Mucosa of descending colon (tissue), 3 donors: ENCODE measurements around the gene RHBDD3. TPM values are rescaled to one million over a fixed set of nuclear protein-coding genes. Genes with fewer than 3 reads are reported as not detected.
A peak's percentile ranks its signal among the peaks of the same experiment; 100 is the strongest.

Experiments used
- ATAC-seq: fragments of 200-7000 bp; cut with Tn5 transposase; one replicate; pipeline ENCODE4 v1.9.1; 2020; ENCODE audit warnings: mild to moderate bottlenecking, moderate library complexity
- DNase-seq, 3 donors: peaks; one replicate each; pipeline ENCODE4 v3.0.0-alpha.2; 2020
- H3K36me3 ChIP-seq: fragments of 200-600 bp; one replicate; pipeline ENCODE4 v1.8.0; 2021; ENCODE audit warnings: low read depth, mild to moderate bottlenecking
- H3K4me1 ChIP-seq: fragments of 200-600 bp; one replicate; pipeline ENCODE4 v1.8.0; 2021; ENCODE audit warnings: low read depth, mild to moderate bottlenecking
- H3K4me3 ChIP-seq: fragments of 200-600 bp; one replicate; pipeline ENCODE4 v1.8.0; 2021; ENCODE audit warnings: mild to moderate bottlenecking
- H3K9me3 ChIP-seq: fragments of 200-600 bp; one replicate; pipeline ENCODE4 v1.8.0; 2021; ENCODE audit warnings: mild to moderate bottlenecking
- intact Hi-C, 2 donors: fragments of 100-400 bp; cut with DNase I in 1 of 2; cut with micrococcal nuclease in 1 of 2; formaldehyde crosslinking; loops; one replicate each; pipeline versions ENCODE4 v1.11.0 to v1.11.1; 2022; cut with DNase I, micrococcal nuclease
- total RNA-seq, 3 donors: library from RNA; stranded (reverse); fragmentation: NEBNext Ultra II Directional in 2 of 3; extraction: Animal tissue kit (Norgen Biotek cat#: 25700) in 2 of 3; gene quantifications; one replicate each; pipeline versions ENCODE4 v1.2.1 to v1.2.4, GENCODE V29; 2021 to 2023
- TF ChIP-seq, protein P1 (sequence below): fragments of 200-600 bp; IDR thresholded peaks from one replicate; pipeline ENCODE4 v1.8.0; 2022; ENCODE audit warnings: antibody characterized with exemption, mild to moderate bottlenecking
- donor health status: DM: no; HTN: no; CAD: no; lungs with moderate emphysema.
- donor health status: DM: no; HTN: no; CAD: no.
- donor health status: DM: no; HTN: yes; CAD: no.

Gene RHBDD3
- total RNA-seq, 3 donors from 2014 or later, result 13.3 to 26.1 (median 19.1) TPM

DNA sequence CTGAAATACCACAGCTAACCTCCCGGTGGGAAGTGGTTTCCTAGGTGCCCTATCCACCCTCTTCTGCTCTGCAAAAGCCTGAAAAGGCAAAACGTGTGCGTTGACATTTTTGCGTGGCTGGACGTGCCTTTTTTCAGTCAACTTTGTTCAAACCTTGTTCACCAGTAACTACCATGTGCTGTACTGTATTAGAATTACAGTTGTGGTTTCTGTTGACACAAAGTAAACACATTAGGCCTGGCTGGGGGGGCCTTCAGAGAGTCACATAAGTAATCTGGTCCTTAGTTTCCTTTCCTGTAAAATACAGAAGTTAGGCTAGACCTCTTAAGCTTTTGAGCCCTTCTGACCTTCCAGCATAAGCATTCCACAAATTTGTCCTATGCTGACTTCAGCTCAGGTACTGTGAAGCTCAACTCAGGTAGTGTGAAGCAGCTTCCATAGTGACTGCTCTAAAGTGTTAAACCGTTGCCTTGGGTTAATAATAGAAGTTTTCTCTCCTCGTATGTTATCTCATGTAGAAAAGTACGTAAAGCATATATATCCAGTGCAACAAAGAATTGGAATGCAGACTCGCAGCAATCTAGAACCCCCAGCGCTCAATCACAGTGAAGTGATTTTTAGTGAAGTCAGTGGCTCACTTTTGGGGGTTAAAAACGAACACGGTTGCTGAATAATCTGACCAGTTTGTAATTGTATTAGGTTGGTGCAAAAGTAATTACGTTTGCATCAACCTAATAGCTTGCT is 2.1 kb upstream of the RHBDD3 start:
- no peak for ATAC-seq
- H3K36me3 ChIP-seq, result no peaks in the 10 kb centered on the region
- peak in 1 of 3 donors; percentile 46 for DNase-seq
- no peak overlapping the region for H3K4me3 ChIP-seq
- TF ChIP-seq, protein P1, sequence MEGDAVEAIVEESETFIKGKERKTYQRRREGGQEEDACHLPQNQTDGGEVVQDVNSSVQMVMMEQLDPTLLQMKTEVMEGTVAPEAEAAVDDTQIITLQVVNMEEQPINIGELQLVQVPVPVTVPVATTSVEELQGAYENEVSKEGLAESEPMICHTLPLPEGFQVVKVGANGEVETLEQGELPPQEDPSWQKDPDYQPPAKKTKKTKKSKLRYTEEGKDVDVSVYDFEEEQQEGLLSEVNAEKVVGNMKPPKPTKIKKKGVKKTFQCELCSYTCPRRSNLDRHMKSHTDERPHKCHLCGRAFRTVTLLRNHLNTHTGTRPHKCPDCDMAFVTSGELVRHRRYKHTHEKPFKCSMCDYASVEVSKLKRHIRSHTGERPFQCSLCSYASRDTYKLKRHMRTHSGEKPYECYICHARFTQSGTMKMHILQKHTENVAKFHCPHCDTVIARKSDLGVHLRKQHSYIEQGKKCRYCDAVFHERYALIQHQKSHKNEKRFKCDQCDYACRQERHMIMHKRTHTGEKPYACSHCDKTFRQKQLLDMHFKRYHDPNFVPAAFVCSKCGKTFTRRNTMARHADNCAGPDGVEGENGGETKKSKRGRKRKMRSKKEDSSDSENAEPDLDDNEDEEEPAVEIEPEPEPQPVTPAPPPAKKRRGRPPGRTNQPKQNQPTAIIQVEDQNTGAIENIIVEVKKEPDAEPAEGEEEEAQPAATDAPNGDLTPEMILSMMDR, result no peak
- intact Hi-C loops, result no loop called here
- peaks cover 36% of the 10 kb centered on the region for H3K4me1 ChIP-seq
- H3K9me3 ChIP-seq, result no peaks in the 10 kb centered on the region

DNA sequence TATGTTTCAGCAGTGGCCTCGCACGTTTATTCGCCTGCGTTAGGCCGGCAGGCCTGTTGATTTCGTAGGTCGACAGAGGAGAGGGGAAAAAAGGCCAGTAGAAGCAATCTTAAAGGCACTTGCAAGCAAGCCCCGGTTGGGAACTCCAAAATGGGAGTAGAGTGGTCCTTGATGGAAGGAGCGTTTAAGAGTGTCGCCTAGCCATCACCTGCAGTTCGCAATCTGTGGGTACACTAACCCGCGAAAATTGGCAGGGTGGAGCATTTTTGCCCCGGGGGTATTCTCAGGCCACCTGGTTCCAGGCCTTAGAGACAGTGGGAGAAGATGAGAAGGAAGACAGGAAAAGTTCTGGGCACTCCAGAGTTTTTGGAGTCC is 1.4 kb upstream of the RHBDD3 start:
- TF ChIP-seq, protein P1, result no peak
- Histone ChIP-seq H3K9me3 (no peaks in the 10 kb centered on the region), H3K4me1 (peaks cover 34% of the 10 kb centered on the region), H3K4me3 (peak overlapping the region; percentile 56), H3K36me3 (no peaks in the 10 kb centered on the region)
- intact Hi-C loops, result no loop called here
- no peak for DNase-seq
- no peak for ATAC-seq

- Histone ChIP-seq H3K9me3 (no peaks in the 10 kb centered on the region), H3K36me3 (no peaks in the 10 kb centered on the region), H3K4me1 (peaks cover 34% of the 10 kb centered on the region), H3K4me3 (peak overlapping the region; percentile 56)
- DNase-seq (peak; percentile 60 to 75 (median 69)), ATAC-seq (peak; percentile 55)
- TF ChIP-seq, protein P1, result no peak
- intact Hi-C loops, result no loop called here
Measured at GRCh38 chr22:29268511-29269229, 889 bp upstream of the RHBDD3 start.

DNA sequence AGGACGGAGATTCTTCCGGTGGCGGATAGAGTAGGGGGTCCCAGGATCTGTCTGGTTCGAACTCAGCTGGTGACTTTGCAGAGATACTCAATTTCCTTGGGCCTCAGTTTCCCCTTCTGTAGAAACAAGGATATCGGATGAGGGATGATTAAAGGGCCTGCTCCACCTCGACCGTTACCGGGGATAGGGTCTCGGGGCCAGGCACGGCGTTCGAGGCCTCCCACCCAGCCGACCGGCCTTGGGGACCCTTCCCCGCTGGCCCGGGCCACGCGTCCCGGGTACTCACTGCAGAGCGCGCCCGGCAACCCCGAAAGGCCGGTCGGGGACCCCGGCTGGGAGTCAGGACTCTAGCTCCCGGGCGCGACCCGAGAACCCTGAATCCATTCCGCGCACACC is 321 bp downstream of the RHBDD3 start:
- no peak for DNase-seq
- Histone ChIP-seq H3K9me3 (no peaks in the 10 kb centered on the region), H3K4me3 (peak overlapping the region; percentile 56), H3K36me3 (no peaks in the 10 kb centered on the region), H3K4me1 (peaks cover 27% of the 10 kb centered on the region)
- TF ChIP-seq, protein P1, result no peak
- intact Hi-C loops, result no loop called here
- no peak for ATAC-seq

DNA sequence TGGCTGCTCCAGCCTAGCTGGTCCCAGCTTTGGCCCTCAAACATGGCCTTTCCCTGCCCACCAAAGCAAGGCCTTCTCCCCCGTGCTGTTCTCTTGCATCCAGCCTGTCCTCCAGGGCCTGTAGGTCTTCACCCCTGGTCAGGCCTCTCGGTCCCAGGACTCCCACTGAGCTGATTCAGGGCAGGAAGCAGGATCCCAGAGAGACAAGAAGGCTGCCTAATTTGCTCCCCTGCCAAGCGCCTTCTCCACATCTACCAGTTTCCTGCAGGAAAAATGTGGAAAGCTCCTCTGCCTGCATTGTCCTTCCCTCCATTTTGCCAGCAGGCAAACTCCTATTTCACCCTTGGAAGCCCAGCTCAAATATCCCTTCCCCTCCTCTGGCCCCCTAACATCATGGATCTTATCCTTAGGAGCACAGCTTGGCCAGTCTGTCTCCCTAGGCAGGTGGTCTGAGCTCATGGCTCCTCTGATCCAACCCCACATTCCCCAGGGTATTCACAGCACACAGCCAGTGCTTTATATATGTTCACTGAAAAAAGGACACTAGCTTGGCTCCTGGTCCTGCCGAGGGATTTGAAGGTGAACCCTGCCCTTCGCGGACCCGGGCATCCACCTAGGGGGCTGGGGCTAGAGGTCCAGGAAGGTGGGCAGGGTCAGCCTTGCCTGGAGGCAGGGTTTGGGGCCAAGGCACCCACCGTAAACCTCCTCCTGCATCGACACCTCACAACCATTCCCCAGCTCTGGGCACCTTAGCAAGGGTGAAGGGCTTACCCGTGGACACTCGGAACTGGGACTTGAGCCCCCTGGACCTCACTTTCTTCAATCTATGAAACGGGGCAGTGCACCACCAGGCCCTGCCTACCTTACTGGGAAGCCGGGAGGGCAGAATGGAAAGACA is 968 bp downstream of the RHBDD3 start:
- H3K9me3 ChIP-seq, result no peaks in the 10 kb centered on the region
- intact Hi-C loops, result no loop called here
- TF ChIP-seq, protein P1, result no peak
- no peaks in the 10 kb centered on the region for H3K36me3 ChIP-seq
- H3K4me3 ChIP-seq, result peak overlapping the region; percentile 56
- peak in 1 of 3 donors; percentile 28 for DNase-seq
- H3K4me1 ChIP-seq, result peaks cover 23% of the 10 kb centered on the region
- no peak for ATAC-seq
